ENCODE results near the gene MMP15.
A peak's percentile ranks its signal among the peaks of the same experiment; 100 is the strongest.

Gene MMP15

GRCh38 chr16:58019866-58020538, 5.6 kb upstream of the MMP15 start:
- DNase-seq = no peak

GRCh38 chr16:58020628-58021521, 4.7 kb upstream of the MMP15 start:
- peak; percentile 88 for DNase-seq

GRCh38 chr16:58021661-58022551, 3.6 kb upstream of the MMP15 start:
- DNase-seq = no peak

GRCh38 chr16:58022601-58023371, 2.8 kb upstream of the MMP15 start:
- DNase-seq = peak; percentile 62

GRCh38 chr16:58024486-58025350, 836 bp upstream of the MMP15 start:
- DNase-seq = no peak

GRCh38 chr16:58026139-58026704, 668 bp downstream of the MMP15 start:
- peak; percentile 86 for DNase-seq

GRCh38 chr16:58026705-58027160, 1.2 kb downstream of the MMP15 start:
- DNase-seq = peak; percentile 69

- DNase-seq = peak; percentile 72
These were observed 1.8 kb downstream of the MMP15 start for GRCh38 chr16:58027161-58027915.

GRCh38 chr16:58027916-58028455, 2.4 kb downstream of the MMP15 start:
- DNase-seq = no peak

GRCh38 chr16:58028541-58029070, 3.1 kb downstream of the MMP15 start:
- DNase-seq = no peak

GRCh38 chr16:58029410-58029809, 3.9 kb downstream of the MMP15 start:
- DNase-seq = no peak

GRCh38 chr16:58030136-58030840, 4.7 kb downstream of the MMP15 start:
- no peak for DNase-seq

- no peak for DNase-seq
These were observed 5.7 kb downstream of the MMP15 start for GRCh38 chr16:58031016-58031800.

- DNase-seq = peak; percentile 58
These were observed 7.2 kb downstream of the MMP15 start for GRCh38 chr16:58032710-58033293.

GRCh38 chr16:58034128-58034685, 8.7 kb downstream of the MMP15 start:
- no peak for DNase-seq

GRCh38 chr16:58034774-58035173, 9.2 kb downstream of the MMP15 start:
- DNase-seq = no peak
